SW480 (cell line): Measurements from ENCODE around the gene HOGA1.
"Not testable (repeated sequence)": the region's sequence is repeated elsewhere in the genome, so short reads cannot be mapped to it uniquely, and the experiment has no call there.

Source experiments
- DNase-seq: peaks from one replicate; pipeline ENCODE4 v3.0.0-alpha.2; 2016; ENCODE audit warnings: low spot score

Gene HOGA1

GRCh38 chr10:97608991-97609561, 24.9 kb downstream of the HOGA1 start:
- no peak for DNase-seq

GRCh38 chr10:97611473-97611872, 27.3 kb downstream of the HOGA1 start:
- DNase-seq: no peak

GRCh38 chr10:97612386-97612785, 28.2 kb downstream of the HOGA1 start:
- peak; percentile 49 for DNase-seq

- DNase-seq: no peak
Measured at GRCh38 chr10:97618285-97618684, 34.1 kb downstream of the HOGA1 start.

- DNase-seq: no peak
Measured at GRCh38 chr10:97618733-97619132, 34.5 kb downstream of the HOGA1 start.

- DNase-seq: no peak
Measured at GRCh38 chr10:97623277-97623676, 39.1 kb downstream of the HOGA1 start.

- DNase-seq: no peak
Measured at GRCh38 chr10:97627731-97628130, 43.5 kb downstream of the HOGA1 start.

- no peak for DNase-seq
Measured at GRCh38 chr10:97628228-97628627, 44.0 kb downstream of the HOGA1 start.

- DNase-seq: no peak
Measured at GRCh38 chr10:97629289-97629688, 45.1 kb downstream of the HOGA1 start.

GRCh38 chr10:97631098-97631497, 46.9 kb downstream of the HOGA1 start:
- DNase-seq: no peak

GRCh38 chr10:97632949-97633884, 49.0 kb downstream of the HOGA1 start, which contains the start of gene MORN4:
Gene MORN4 (minus strand): TSS chr10:97633500. CDS start chr10:97619653, 13,847 bp downstream.
- DNase-seq: peak; percentile 90

GRCh38 chr10:97633921-97634320, 49.7 kb downstream of the HOGA1 start:
- peak; percentile 22 for DNase-seq

- DNase-seq: no peak
Measured at GRCh38 chr10:97635577-97635976, 51.4 kb downstream of the HOGA1 start.

- DNase-seq: not testable (repeated sequence)
Measured at GRCh38 chr10:97639090-97639489, 54.9 kb downstream of the HOGA1 start.

GRCh38 chr10:97640174-97640867, 56.1 kb downstream of the HOGA1 start, which contains the start of gene PI4K2A:
Gene PI4K2A (plus strand): TSS chr10:97640671. CDS start chr10:97640743, 72 bp downstream.
- DNase-seq: peak; percentile 98

GRCh38 chr10:97640868-97641811, 57.0 kb downstream of the HOGA1 start:
- no peak for DNase-seq

- not testable (repeated sequence) for DNase-seq
Measured at GRCh38 chr10:97642471-97643159, 58.4 kb downstream of the HOGA1 start.

- no peak for DNase-seq
Measured at GRCh38 chr10:97643441-97643985, 59.3 kb downstream of the HOGA1 start.

- DNase-seq: no peak
Measured at GRCh38 chr10:97644936-97645335, 60.7 kb downstream of the HOGA1 start.

GRCh38 chr10:97647556-97647955, 63.4 kb downstream of the HOGA1 start:
- DNase-seq: peak; percentile 17
